Lung (tissue), 12 donors: ENCODE measurements around the gene ST6GALNAC2. TPM values are rescaled to one million over a fixed set of nuclear protein-coding genes. Genes with fewer than 3 reads are reported as not detected.

ENCODE experiments used
- ATAC-seq: fragments of 200-7000 bp; cut with Tn5 transposase; one replicate; pipeline ENCODE4 v1.9.1; 2020; ENCODE audit warnings: moderate number of reproducible peaks; ENCODE audit not compliant: insufficient read depth, low FRiP score
- DNase-seq, 3 donors: peaks; one replicate each; pipeline ENCODE4 v3.0.0-alpha.2; 2013 to 2017
- H3K27ac ChIP-seq, 2 donors: one replicate each; pipeline ENCODE4 v1.5.1; 2013; ENCODE audit warnings: mild to moderate bottlenecking in 2 of 2, moderate library complexity in 2 of 2, control low read depth in 1 of 2, inconsistent platforms in 1 of 2, low read depth in 1 of 2, low read length in 1 of 2
- H3K27me3 ChIP-seq, 3 donors: one replicate each; pipeline ENCODE4 v1.5.1; 2013; ENCODE audit warnings: low read length in 2 of 3; ENCODE audit not compliant: control insufficient read depth in 3 of 3, insufficient read depth in 3 of 3
- H3K36me3 ChIP-seq, 4 donors: one replicate each; pipeline ENCODE4 v1.5.1; 2013; ENCODE audit warnings: low read length in 4 of 4, mild to moderate bottlenecking in 1 of 4, moderate library complexity in 1 of 4; ENCODE audit not compliant: control insufficient read depth in 4 of 4, insufficient read depth in 4 of 4
- H3K4me1 ChIP-seq, 5 donors: one replicate each; pipeline ENCODE4 v1.5.1; 2013; ENCODE audit warnings: low read length in 5 of 5, mild to moderate bottlenecking in 2 of 5, moderate library complexity in 1 of 5; ENCODE audit not compliant: control insufficient read depth in 5 of 5, insufficient read depth in 5 of 5
- H3K4me3 ChIP-seq: one replicate; pipeline ENCODE4 v1.5.1; 2013; ENCODE audit warnings: mild to moderate bottlenecking, control low read depth, moderate library complexity
- H3K9ac ChIP-seq, 2 donors: one replicate each; pipeline ENCODE4 v1.5.1; 2013; ENCODE audit warnings: low read length in 2 of 2, control low read depth in 1 of 2; ENCODE audit not compliant: insufficient read depth in 1 of 2
- H3K9me3 ChIP-seq, 4 donors: one replicate each; pipeline ENCODE4 v1.5.1; 2013; ENCODE audit warnings: low read length in 3 of 4, mild to moderate bottlenecking in 1 of 4, moderate library complexity in 1 of 4; ENCODE audit not compliant: control insufficient read depth in 4 of 4, insufficient read depth in 3 of 4
- WGBS, 2 donors: extraction: QIAGEN DNeasy Blood & Tissue Kit; methylation state at CpG; one replicate each; pipeline ENCODE4 v1.1.7; 2013; 5-methylcytosine and 5-hydroxymethylcytosine counted together
- polyA plus RNA-seq, 2 donors: library from polyadenylated mRNA; stranded (reverse); fragments of 200-250 nt; gene quantifications; one replicate each; pipeline ENCODE4 v1.2.1, GENCODE V29; 2013
- total RNA-seq, 2 donors: library from RNA; depleted of rRNA in 1 of 2; stranded (reverse); fragments of >200 nt in 1 of 2; gene quantifications; one replicate each; pipeline ENCODE4 v1.2.1, GENCODE V29; 2014 to 2021
- TF ChIP-seq, protein P1 (sequence below): IDR thresholded peaks from 2 replicates; pipeline ENCODE4 v1.5.1; 2012; ENCODE audit warnings: mild to moderate bottlenecking; ENCODE audit errors: control extremely low read depth, extremely low read depth
- donor health status: control.
- donor health status: control.
- donor health status: Bipolar disorder and iron deficiency.
- donor health status: healthy.
- donor health status: DM: yes; HTN: yes; CAD: no.

The ST6GALNAC2 gene
- total and polyA plus RNA-seq, 4 donors, result 12.1 to 38.0 (median 18.1) TPM

DNA sequence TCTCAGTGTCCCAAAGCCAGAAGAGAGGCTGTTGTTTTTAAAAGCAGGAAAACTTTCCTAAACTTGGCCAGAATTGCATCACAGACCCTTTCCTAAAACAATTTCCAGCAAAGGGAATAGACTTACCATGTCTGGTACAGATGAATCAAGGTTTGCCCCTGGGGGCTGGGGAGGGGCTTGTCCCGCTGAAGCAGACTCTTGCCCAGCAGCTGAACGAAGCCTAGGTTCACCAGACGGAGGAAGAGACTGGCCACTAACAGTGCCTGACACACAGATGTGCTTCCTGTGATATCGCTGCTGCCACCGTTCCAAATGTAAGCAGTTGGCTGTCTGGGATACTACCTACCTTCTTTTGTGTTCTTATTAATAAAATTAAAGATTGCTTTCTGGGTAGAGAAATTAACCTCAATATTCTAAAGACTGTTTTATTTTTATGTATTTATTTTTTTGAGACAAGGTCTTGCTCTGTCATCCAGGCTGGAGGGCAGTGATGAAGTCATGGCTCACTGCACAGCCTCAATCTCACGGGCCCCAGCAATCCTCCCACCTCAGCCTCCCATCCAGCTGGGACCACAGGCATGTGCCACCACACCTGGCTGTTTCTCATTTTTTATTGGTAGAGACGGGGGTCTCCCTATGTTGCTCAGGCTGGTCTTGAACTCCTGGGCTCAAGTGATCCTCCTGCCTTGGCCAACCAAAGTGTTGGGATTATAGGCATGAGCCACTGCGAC is 32.3 kb downstream of the ST6GALNAC2 start:
- no peak for ATAC-seq
- Histone ChIP-seq H3K9ac (no peak overlapping the region), H3K36me3 (no peaks in the 10 kb centered on the region), H3K27me3 (no peaks in the 10 kb centered on the region), H3K4me3 (no peak overlapping the region), H3K27ac (peak overlapping the region in 1 of 2 donors; percentile 49), H3K4me1 (peaks cover 0 to 10% (median 2%) of the 10 kb centered on the region in 5 donors), H3K9me3 (no peaks in the 10 kb centered on the region)
- 47 to 73% methylated on average over 8 of the region's 8 CpGs for WGBS, 2 donors
- TF ChIP-seq, protein P1, sequence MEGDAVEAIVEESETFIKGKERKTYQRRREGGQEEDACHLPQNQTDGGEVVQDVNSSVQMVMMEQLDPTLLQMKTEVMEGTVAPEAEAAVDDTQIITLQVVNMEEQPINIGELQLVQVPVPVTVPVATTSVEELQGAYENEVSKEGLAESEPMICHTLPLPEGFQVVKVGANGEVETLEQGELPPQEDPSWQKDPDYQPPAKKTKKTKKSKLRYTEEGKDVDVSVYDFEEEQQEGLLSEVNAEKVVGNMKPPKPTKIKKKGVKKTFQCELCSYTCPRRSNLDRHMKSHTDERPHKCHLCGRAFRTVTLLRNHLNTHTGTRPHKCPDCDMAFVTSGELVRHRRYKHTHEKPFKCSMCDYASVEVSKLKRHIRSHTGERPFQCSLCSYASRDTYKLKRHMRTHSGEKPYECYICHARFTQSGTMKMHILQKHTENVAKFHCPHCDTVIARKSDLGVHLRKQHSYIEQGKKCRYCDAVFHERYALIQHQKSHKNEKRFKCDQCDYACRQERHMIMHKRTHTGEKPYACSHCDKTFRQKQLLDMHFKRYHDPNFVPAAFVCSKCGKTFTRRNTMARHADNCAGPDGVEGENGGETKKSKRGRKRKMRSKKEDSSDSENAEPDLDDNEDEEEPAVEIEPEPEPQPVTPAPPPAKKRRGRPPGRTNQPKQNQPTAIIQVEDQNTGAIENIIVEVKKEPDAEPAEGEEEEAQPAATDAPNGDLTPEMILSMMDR, result no peak
- DNase-seq, result no peak

DNA sequence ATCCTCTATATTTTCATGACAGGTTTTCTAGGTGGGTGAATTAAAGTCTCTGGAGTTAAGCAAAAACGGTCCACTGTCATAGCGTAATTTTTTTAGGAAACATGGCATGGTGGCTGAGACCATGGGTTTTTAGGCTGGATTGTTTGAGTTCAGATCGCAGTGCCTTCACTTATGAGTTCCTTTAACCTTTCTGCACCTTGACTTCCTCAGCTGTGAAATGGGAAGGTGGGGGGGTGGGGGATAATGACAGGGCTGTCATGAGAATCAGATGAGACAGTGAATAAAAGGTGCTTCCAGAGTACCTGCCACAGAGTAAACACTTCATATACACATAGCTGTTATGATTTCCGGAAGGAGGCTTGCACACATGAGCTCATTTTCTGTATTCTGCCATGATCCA is 34.0 kb downstream of the ST6GALNAC2 start:
- Histone ChIP-seq H3K27me3 (peaks cover 0 to 4% (median 0%) of the 10 kb centered on the region in 3 donors), H3K36me3 (no peaks in the 10 kb centered on the region), H3K9ac (no peak overlapping the region), H3K4me3 (no peak overlapping the region), H3K27ac (peak overlapping the region in 1 of 2 donors; percentile 73), H3K9me3 (no peaks in the 10 kb centered on the region), H3K4me1 (peaks cover 0 to 15% (median 2%) of the 10 kb centered on the region in 5 donors)
- DNase-seq, result no peak
- WGBS, 2 donors, result 68 to 87% methylated on average over 4 of the region's 4 CpGs
- TF ChIP-seq, protein P1, result no peak
- ATAC-seq, result no peak

DNA sequence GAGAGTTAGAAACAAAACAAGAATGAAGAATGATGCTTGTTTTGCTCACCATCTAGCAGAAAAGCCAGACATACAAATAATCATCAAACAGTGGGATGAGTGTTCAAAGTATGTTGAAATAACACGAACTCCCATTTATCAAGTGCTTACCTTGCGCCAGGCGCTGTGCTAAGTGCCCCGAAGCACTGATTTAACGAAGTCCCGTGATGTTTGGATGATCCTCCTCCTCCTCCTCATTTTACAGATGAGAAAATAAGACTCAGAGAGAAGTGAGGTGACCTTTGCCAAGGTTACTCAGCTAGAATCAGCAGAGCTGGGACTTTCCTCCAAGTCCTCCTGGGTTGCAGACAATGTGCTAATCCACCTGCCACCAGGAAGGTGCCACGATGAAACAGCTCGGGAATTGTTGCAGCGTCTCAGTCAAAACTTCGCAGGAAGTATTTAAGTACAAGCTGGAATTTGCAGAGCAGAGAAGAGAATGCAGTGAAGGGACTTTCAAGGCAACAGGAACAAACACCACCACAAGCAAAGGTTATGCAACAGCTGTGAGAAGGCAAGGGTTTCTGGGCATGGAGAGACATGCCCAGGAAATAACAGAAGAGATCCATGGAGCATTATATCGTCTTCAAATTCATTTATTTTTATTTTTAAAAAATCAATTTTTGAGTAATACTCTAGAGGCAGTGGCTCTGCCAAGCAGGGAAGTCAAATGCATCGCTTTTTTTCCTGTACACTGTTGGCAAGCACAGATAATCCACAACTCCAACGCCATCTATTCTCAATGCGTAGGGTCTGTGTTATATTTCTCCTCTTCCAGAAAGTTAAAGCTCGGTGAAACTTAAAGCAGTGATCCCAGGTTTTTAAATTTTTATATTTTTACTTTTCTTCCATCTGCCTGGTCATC is 34.7 kb downstream of the ST6GALNAC2 start:
- Histone ChIP-seq H3K4me1 (peaks cover 0 to 23% (median 6%) of the 10 kb centered on the region in 5 donors), H3K9me3 (no peaks in the 10 kb centered on the region), H3K9ac (no peak overlapping the region), H3K36me3 (no peaks in the 10 kb centered on the region), H3K27ac (peak overlapping the region in 1 of 2 donors; percentile 79), H3K4me3 (no peak overlapping the region), H3K27me3 (peaks cover 0 to 4% (median 3%) of the 10 kb centered on the region in 3 donors)
- TF ChIP-seq, protein P1, result no peak
- ATAC-seq, result peak; percentile 24
- 34% methylated on average over 15 of the region's 15 CpGs for WGBS, 2 donors
- peak in 2 of 3 donors; percentile 33 to 56 for DNase-seq
